HG03442 (cell line): ENCODE results near the gene SLX9.

ENCODE experiments used
- ATAC-seq: cut with Tn5 transposase; IDR thresholded peaks from one replicate; pipeline ENCODE4 v1.9.1; 2021; ENCODE audit warnings: mild to moderate bottlenecking, moderate library complexity; ENCODE audit not compliant: unreplicated experiment

The SLX9 gene

DNA sequence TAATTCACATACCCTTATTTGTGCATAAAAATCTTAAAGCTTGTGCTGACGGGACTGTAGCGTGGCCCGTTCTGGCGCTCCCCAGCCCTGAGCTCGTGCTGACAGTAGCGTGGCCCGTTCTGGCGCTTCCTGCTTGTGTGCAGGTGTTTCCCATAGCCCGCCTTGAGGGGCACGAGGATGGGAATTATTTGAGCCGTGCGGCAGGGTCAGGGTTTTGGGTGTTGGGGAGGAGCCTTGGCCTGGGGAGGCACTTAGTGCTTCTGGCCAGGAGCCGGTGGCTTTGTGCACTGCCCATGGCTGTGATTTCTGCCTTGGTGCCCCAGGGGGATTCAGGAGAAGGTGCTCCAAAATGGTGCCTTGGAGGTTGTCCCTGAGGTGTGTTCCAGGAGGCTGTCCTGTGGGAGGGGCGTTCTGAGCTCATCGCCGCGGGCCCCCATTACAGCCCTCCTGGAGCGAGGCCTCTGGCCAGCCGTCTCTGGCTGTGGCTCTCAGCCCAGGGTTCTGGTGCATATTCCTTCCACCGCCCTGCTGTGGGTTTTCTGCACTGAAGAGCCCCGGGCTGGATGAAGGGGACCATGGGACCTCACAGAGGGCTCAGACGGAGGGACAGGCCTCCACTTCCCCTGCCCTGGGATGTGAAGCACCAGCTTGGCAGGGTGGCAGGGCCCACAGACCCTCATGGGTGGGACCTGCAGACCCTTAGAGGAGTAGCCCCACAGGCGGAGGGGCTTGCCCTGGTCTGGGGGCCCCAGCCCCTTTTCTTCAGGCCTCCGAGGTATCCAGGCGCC is 6.6 kb downstream of the SLX9 start:
- ATAC-seq: no peak

DNA sequence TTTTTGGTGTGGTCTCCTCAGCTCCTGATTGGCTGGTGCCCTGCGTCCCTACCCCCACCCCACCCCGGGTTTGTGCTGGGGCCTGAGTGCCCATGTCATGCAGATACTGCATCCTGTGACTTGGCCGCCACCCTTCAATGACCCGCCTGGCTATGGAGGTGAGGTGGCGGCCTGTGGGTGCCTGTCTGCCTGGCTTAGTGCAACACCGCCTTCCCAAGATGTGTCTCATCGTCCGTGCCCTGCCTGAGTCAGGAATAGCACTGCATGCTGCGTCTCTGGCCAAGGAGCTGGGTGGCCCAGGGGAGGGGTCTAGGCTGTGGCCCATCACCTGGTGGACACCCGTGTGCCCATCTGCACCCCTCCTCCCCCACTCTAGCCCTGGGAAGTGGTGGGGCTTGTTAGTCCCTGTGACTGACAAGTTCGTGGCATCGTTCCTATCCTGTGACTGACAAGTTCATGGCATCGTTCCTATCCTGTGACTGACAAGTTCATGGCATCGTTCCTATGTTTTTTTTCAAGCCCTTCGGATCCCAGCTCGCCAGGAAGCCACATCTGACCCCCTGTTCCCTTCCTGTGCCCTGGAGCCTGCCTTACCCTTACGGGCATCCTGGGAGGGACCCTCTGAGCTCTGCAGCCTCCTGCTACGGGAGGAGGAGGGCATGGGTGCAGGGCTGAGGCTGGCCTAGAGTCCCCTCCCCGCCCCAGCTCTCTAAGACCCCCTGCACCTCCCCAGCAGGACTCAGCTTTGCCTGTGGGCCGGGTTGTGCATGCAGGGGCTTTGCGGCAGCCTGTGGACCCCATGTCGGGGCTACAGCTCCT is 7.5 kb downstream of the SLX9 start:
- ATAC-seq: no peak

DNA sequence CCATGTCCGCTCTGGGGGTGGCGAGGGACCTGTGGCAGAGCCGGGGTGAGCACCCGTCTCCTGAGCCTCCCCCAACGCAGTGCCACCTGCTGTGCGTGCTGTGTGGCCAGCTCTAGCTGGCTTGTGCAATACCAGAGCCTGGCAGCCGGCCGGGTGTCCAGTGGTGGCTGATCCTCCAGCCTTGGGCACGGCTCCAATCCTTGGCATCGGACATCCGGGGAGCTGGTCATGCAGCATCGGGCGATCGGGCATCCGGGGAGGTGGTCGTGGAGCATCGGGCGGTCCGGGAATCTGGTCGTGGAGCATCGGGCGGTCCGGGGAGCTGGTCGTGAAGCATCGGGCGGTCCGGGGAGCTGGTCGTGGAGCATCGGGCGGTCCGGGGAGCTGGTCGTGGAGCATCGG is 8.1 kb downstream of the SLX9 start:
- ATAC-seq: no peak

DNA sequence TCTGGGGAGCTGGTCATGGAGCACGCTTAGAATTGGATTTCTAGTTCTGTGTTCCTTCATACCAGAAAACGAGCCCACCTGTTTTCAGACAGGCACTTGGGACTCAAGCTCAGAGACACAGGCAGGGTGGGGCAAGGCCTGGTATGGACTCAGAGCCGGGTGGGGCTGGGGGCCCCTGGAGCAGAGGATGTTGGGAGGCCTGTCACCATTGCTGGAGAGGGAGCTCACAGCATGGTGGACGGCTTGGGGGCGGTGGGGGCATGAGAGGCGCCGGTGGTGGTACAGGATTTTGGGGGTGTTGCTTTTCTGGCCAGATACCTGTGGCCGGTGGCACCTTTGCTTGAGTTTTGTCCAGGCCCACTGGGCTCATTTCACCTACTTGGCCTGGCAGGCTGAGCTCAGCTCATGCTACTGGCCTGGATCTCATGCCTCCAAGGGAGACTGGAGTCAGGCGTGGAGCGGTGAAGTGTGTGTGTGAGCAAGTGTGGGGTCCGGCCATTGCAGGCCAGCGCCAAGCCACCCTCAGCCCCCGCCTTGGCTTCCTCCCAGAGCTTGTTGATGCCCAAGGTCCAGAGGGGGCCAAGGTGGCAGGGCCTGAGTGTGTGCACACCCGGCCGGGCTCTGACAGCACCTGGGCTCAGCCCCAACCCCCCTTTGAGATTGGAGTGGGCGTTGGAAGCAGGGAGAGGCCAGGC is 8.7 kb downstream of the SLX9 start:
- no peak for ATAC-seq

GRCh38 chr21:44949161-44949778 is 9.4 kb downstream of the SLX9 start:
- ATAC-seq: no peak

DNA sequence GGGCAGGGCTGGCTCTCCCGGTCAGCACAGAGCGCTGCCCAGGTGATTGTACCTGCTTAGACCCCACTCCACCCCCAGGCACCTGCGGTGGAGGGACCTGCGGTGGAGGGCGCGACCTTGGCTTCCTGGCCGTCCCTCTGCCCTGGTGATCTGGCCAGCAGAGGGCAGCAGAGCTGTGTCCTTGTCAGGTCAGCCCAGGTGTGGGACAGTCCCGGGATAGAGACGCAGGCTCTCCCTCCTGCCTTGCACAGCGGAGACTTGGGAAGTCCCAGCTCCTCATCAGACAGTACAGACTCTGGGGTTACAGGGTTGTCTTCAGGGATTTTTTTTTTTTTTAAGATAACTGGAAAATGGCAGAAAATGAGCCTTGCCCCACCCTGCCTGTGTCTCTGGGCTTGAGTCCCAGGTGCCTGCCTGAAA is 10.0 kb downstream of the SLX9 start:
- no peak for ATAC-seq

- ATAC-seq: no peak
Observed at GRCh38 chr21:44950351-44950750, 10.5 kb downstream of the SLX9 start.

DNA sequence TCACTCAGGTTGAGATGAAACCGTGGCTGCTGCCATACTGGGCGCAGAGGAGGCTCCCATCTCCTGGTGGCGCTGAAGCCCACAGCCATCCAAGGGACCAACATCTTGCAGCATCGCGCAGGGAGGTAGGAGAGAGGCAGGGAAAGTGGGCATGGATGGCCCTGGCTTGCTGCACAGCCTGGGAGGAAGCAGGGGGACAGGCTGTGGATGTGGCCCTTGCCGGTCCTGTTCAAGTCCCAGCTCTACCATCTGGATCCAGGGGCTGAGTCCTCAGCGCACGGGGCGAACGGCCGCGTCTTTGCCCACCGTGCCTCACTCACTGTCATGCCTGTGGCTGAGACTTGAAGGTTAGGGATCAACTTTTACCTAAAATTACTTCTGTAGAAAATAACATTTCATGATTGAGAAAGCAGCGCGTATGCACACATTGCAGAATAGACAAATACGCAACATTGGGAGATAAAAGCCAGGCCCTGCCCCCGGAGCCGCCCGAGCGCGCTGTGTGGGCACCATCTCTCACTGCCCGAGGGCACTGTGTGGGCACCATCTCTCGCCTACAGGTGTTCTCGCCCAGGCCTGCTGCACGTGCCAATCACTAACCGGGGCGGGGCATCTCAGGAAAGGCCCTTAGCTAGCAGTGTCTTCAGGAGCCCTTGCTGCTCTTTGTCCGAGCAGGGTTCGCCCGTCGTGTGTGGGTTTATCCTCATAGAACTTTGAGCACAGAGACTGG is 11.5 kb downstream of the SLX9 start:
- ATAC-seq: no peak

- ATAC-seq: no peak
Observed at GRCh38 chr21:44952116-44952928, 12.5 kb downstream of the SLX9 start.

- no peak for ATAC-seq
Observed at GRCh38 chr21:44952929-44953627, 13.2 kb downstream of the SLX9 start.

DNA sequence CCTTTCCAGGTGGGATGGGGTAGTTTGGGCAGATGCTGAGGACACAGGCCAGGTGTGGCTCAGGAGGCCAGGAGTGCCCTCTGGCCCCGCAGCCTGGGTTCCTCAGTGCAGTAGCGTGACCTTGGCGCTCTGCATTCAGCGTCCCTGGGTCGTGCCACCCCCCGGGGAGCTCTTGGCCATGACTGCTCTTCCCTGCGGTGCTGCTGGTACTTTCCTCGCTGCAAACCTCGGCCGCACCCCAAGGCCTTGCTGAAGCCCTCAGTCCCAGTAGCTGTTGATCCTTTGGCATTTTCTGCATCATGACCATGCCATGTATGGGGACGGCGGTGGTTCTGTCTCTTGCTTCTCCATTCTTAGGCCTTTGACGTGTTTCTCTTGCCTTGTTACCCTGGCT is 13.8 kb downstream of the SLX9 start:
- ATAC-seq: no peak

DNA sequence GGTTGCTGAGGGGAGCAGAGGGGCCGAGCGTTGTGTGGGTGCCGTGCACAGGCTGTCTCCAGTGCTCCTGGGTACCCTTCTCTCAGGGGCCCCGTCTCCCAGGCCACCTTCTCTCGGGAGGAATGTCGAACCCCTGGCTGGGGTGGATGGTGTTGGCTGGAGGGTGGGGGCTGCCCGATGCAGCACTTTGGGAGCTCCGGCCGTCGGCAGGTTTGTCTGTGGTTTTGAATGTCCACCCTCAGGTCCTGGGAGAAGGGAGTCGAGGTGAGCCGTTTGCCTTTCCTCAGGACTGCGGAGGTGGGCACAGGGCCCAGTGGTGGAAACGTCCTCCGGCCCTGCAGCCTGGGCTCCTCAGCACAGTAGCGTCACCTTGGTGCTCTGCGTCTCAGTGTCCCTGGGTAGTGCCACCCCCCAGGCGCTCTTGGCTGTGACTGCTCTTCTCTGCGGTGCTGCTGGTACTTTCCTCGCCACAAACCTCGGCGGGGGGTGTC is 14.5 kb downstream of the SLX9 start:
- no peak for ATAC-seq

DNA sequence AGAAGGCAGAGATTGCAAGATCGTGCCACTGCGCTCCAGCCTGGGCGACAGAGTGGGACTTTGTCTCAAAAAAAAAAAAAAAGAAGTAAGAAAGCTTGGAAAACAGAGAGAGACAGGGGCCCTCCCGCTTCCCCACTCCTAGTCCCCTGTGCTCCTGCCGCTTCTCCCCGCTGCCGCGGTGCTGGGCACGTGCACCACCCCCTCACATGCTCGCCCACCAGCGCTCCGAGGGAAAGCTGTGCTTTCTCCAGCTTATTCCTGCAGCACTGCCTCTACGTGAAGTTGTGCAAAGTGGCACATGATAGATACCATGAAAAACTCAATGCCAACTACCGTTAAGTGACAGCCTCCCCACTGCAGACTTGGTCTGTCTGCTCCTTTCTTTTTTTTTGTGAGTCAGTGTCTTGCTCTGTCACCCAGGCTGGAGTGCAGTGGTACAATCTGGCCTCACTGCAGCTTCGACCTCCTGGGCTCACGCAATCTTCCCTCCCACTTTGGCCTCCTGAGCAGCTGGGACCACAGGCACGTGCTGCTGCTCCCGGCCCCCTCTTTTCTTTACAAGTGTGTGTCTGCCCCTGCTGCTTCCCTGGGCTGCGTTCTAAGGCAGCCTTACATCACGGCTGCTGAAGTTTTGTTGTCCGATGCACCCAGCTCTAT is 15.4 kb downstream of the SLX9 start:
- no peak for ATAC-seq

DNA sequence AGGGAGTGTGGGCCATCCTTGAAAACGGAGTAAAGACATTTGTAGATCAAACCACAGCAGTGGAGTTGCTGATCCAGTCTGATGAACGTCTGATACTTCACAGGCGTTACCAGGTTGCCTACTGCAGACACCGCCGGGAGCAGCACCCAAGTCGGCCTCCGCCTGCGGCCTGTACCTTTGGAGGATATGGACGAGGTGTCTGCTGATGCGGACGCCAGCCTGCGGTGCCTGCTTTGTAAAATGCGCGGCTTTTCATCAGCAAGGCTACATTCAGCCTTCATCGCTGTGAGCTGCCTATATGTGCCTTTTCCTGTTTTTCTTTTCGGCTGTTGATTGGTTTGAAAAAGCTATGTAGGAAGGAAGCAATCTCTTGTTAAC is 16.0 kb downstream of the SLX9 start:
- no peak for ATAC-seq

- no peak for ATAC-seq
Observed at GRCh38 chr21:44956356-44957046, 16.7 kb downstream of the SLX9 start.

GRCh38 chr21:44957047-44957831 is 17.4 kb downstream of the SLX9 start:
- no peak for ATAC-seq

DNA sequence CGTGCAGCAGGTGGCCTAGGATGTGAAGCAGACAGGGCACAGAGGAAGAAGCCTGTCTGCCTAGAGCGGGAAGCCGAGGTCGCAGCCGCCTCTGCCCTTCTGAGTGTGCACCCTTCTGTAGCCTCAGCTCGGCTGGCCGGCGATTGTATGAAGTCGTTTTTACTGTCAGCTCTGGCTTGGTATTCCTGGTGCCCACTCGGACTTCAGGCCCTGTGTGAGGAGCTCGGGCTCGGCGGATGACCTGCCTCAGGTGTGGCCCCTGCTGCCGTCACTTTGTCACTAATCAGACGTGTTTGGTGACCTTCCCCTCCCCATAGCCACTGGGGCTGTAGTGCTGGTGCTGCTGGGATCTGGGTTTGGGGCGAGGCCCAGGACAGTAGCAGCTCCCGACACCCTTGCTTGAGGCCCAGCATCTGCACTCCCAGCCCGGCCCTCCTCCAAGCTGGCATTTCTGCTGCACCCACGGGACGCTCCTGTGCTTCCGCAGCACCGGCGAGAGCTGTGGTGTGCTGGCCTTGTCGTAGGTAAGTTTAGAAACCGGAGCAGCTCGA is 18.1 kb downstream of the SLX9 start:
- no peak for ATAC-seq
